GM18858 (cell line): ENCODE results near the gene MVK.

ENCODE experiments used
- ATAC-seq: cut with Tn5 transposase; IDR thresholded peaks from one replicate; pipeline ENCODE4 v1.9.1; 2021; ENCODE audit not compliant: unreplicated experiment

The MVK gene

GRCh38 chr12:109626378-109627115 is 53.0 kb downstream of the MVK start:
- no peak for ATAC-seq

- no peak for ATAC-seq
These were observed 54.0 kb downstream of the MVK start for GRCh38 chr12:109627633-109628032.

DNA sequence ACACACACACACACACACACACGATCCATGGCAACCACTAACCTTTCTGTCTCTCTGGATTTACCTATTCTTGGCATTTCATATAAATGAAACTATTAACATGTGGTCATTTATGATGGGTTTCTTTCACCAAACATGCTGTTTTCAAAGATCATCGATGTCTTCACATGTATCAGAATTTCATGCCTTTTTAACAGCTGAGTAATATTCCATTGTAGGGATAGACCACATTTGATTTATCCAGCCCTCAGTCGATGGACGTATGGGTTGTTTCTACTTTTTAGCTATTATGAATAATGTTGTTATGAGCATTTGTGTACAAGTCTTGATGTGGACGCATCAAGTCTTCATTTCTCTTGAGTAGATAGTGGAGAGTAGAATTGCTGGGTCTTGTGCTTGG is 56.5 kb downstream of the MVK start:
- ATAC-seq, result no peak

DNA sequence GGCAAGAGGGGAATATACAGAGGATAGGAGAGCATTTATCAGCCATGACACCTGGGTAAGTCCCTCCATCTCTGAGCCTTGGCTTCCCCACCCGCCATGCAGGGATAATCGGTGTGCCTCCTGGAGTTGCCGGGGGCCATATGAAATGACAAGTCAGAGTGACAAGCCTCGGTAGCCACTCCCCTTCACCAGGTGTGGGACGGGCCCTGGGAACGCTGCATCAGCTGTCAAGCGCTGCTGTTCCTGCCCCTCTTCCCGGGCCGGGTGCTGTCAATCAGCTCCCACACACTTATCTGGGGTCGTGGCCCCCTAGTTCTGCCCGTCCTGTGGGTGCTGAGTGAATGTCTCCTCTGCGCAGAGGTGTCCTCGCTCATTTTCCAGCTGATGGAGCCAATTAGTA is 57.2 kb downstream of the MVK start:
- no peak for ATAC-seq

DNA sequence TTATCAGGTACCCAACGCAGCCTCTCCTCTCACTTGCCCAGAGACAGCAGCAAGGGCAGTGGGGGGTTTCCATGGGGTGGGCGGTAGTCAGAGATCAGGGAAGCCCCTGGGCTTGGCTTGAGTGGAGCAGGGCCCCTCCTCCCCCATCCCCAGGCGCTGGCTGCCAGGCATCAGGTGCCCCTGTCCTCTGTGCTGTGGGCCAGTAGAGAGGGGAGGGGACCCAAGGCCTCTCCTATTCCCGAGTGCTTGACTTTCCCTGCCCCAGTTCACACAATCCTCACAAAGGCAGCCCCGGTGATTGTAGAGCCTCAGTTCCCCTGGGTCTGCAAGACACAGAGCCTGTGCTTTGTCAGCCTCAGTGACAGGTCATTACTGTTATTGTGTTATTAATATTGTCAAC is 57.7 kb downstream of the MVK start:
- no peak for ATAC-seq

- no peak for ATAC-seq
These were observed 58.2 kb downstream of the MVK start for GRCh38 chr12:109631751-109632150.

- ATAC-seq, result no peak
These were observed 58.7 kb downstream of the MVK start for GRCh38 chr12:109632342-109632741.

DNA sequence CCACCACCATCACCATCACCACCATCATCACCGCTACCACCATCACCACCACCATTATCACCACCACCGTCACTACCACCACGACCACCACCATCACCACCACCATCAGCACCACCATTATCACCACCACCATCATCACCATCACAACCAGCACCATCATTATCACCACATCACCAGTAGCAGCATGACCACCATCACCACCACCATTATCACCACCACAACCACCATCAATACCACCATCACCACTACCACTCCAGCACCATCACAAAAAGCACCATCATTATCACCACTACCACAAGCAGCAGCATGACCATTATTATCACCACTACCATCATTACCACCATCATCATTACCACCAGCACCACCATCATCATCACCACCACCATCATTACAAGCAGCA is 62.1 kb downstream of the MVK start:
- no peak for ATAC-seq

DNA sequence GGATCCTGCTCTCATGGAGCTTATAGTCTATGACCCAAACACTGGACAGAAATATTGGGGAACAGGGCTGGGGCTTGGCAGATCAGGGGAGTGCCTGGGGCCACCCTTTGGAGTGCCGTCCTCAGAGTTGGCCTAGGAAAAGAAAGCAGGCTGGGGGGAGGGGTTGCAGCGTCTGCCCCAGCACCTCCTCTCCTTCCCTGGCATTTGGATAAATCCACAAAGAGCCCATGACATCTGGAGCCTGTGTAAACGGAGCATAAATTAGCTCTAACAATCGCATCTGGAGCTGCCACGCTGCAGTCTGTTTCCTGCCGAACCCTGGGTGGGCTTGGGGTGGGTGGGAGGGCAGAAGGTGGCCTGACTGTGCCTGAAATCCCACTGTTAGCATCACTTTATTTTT is 63.8 kb downstream of the MVK start:
- no peak for ATAC-seq

- no peak for ATAC-seq
These were observed 64.4 kb downstream of the MVK start for GRCh38 chr12:109637996-109638395.

DNA sequence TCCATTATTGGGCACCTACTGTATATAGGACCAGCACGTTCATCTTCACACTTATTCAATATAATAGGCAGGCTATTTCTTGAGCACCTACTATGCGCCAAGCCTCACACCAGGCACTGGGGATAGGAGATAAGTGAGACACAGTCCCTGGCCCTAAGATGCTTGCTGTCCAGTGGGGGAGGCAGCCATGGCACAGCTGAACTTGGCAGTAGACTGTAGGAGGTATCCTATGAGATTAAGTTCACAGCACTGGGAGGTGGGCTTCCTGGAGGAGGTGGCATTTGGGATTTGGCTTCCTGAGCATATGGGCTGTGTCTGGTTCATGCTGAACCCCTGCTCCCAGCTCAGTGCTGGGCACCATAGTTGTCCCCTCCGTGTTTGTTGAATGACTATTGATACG is 65.1 kb downstream of the MVK start:
- ATAC-seq, result no peak

DNA sequence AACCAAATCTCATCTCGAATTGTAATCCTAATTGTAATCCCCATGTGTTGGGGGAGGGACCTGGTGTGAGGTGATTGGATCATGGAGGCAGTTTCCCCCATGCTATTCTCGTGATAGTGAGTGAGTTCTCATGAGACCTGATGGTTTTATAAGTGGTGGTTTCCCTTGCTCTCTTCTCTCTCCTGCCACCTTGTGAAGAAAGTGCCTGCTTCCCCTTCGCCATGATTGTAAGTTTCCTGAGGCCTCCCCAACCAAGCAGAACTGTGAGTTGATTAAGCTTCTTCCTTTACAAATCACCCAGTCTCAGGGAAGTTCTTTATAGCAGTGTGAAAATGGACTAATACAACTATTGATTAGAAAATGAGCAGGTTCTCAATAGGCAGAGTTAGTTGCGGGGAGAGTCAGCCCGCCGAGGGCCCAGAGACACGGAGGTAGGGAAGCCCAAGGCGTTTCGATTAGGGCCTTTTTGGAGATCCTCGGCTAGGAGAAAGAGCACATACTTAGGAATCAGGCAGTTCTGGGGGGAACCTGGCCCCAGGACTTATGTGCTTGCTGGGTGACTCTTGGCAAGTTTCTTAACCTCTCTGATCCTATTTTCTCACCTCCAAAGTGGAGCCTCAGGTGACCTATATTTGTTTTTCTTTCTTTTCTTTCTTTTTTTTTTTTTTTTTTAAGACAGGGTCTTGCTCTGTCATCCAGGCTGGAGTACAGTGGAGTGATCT is 65.7 kb downstream of the MVK start:
- ATAC-seq, result no peak

DNA sequence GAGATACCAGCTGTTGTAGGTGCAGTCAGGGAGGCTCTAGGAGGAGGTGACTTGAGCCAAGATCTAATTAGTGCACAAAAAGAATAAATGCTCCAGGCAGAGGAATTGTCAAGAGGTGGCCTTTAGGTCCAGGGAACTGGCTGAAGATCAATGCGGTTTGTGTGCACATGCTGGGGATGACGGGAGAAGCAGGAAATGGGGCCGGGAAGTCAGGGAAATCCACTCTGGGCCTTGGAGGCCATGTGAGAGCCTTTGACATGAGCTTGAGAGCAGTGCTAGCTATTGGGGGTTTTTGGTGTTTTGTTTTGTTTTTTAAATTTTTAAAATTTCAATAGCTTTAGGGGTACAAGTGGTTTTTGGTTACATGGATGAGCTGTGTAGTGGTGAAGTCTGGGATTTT is 67.4 kb downstream of the MVK start:
- ATAC-seq, result no peak

DNA sequence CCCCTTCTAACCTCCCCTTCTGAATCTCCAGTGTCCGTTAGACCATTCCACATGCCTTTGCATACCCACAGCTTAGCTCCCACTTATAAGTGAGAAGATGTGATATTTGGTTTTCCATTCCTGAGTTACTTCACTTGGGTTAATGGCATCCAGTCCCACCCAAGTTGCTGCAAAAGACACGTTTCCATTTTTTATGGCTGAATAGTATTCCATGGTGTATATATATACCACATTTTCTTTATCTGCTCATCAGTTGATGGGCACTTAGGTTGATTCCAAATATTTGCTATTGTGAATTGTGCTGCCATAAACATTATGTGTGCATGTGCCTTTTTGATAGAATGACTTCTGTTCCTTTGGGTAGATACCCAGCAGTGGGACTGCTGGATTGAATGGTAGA is 67.8 kb downstream of the MVK start:
- ATAC-seq, result no peak

GRCh38 chr12:109642506-109643132 is 69.0 kb downstream of the MVK start:
- no peak for ATAC-seq

- ATAC-seq, result no peak
These were observed 71.6 kb downstream of the MVK start for GRCh38 chr12:109645194-109645593.

DNA sequence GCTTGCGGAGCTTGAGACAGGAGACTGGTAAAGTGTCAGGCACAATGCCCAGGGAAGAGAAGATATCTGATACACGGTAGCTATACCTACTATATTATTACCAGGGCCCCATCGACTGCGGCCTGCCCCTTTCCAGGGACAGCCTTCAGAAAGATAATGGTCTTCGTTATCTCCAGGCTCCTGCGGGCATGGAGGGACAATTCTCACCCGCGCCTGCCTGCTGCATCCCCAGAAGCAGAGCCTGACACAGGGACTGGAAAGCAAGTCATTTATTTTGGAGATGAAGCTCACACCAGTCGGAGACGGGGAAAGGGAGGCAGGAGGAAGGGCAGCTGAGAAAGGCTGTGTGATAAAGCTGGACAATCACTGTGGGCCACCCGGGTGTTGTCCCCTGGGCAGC is 72.1 kb downstream of the MVK start:
- no peak for ATAC-seq
